ENCODE results near the gene CEP128.

Gene CEP128

DNA sequence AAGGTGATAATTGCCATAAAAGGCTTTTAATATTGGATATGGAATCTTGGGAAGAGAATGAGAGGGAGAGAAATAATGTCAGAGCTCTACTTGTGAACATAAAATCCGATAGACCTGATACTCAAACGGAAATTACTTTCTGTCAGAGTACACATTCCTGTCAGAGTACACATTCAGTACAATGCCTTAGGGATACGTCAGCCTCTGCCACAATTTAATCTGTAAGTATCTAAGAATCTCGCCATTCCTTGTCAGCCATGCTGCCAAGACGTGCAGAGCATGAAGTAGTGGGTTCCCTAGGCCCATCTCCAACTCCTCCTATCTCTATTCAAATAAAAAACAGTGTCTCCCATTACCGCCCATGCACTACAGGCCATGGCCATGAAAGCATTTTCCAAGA, 242.6 kb downstream of the CEP128 start:
- CTCF ChIA-PET, result no interaction called here
- Mint-ChIP-seq H3K9me3 (no peaks in the 10 kb centered on the region), H3K27ac (no peak overlapping the region), H3K4me1 (no peaks in the 10 kb centered on the region), H3K4me3 (no peak overlapping the region), H3K36me3 (peaks cover 5% of the 10 kb centered on the region), H3K27me3 (no peaks in the 10 kb centered on the region)
- no peak for DNase-seq

DNA sequence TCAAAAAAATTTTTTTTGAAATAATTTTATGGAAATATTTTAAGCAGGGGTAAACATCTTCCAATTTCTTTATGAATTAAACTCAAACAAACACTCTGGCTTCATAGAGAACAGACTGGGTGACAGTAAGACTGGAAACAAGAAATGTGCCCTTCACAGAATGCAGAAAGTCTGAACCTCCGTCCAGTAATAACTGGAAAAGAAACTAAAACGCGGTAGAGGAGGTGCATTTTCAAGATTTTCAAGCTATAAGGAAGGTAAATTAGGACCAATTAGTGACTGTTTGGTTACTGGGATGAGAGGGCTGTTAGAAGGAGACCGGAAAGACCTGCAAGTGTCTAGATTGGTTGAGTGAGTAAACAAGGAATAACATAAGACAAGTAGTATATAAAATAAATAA, 245.7 kb downstream of the CEP128 start:
- Mint-ChIP-seq H3K4me3 (no peak overlapping the region), H3K9me3 (no peaks in the 10 kb centered on the region), H3K27ac (no peak overlapping the region), H3K27me3 (no peaks in the 10 kb centered on the region), H3K4me1 (no peaks in the 10 kb centered on the region), H3K36me3 (no peaks in the 10 kb centered on the region)
- CTCF ChIA-PET, result no interaction called here
- DNase-seq, result no peak

DNA sequence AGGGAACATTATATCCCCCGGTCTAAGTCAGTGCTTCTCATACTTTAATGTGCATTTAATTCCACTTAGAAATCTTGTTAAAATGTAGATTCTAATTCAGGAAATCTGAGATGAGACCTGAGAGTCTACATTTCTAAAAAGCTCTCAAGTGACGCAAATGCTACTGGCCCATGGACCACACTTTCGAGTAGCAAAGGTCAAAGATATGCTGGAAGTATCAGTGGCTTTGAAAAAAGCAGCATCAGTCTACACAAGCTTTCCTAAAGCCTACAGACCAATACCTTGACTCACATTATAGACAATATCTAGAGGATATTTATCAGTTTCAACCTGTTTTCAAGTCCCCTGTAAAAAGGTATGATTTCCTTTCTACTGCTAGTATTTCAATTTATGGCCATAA, 248.6 kb downstream of the CEP128 start:
- Mint-ChIP-seq H3K9me3 (no peaks in the 10 kb centered on the region), H3K36me3 (no peaks in the 10 kb centered on the region), H3K4me1 (no peaks in the 10 kb centered on the region), H3K27me3 (no peaks in the 10 kb centered on the region), H3K27ac (no peak overlapping the region), H3K4me3 (no peak overlapping the region)
- CTCF ChIA-PET, result no interaction called here
- DNase-seq, result no peak

DNA sequence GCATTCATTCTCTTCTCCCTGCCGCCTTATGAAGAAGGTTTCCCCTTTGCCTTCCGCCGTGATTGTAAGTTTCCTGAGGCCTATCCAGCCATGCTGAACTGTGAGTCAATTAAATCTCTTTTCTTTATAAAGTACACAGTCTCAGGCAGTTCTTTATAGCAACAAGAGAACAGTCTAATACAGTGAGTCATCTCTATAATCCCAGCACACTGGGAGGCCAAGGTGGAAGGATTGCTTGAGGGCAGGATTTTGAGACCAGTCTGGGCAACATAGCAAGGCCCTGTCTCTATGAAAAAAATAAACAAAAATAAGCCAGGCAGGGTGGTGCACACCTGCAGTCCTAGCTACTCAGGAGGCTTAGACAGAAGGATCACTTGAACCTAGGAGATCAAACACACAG, 259.9 kb downstream of the CEP128 start:
- Mint-ChIP-seq H3K36me3 (peaks cover 9% of the 10 kb centered on the region), H3K27ac (no peak overlapping the region), H3K27me3 (no peaks in the 10 kb centered on the region), H3K4me3 (no peak overlapping the region), H3K4me1 (no peaks in the 10 kb centered on the region), H3K9me3 (peaks cover 38% of the 10 kb centered on the region)
- CTCF ChIA-PET, result no interaction called here
- no peak for DNase-seq

DNA sequence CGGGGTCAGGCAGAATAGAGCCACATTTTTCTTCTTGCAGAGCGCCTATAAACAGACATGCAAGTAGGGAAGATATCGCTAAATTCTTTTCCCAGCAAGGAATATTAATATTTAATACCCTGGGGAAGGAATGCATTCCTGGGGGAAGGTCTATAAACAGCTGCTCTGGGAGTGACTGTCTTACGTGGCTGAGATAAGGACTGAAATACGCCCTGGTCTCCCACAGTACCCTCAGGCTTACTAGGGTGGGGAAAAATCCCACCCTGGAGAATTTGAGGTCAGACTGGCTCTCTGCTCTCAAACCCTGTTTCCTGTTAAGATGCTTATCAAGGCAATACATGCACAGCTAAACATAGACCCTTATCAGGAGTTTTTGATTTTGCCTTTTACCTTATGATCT, 262.3 kb downstream of the CEP128 start:
- Mint-ChIP-seq H3K27me3 (no peaks in the 10 kb centered on the region), H3K9me3 (peaks cover 38% of the 10 kb centered on the region), H3K27ac (no peak overlapping the region), H3K36me3 (peaks cover 9% of the 10 kb centered on the region), H3K4me1 (no peaks in the 10 kb centered on the region), H3K4me3 (no peak overlapping the region)
- no peak for DNase-seq
- CTCF ChIA-PET, result no interaction called here

DNA sequence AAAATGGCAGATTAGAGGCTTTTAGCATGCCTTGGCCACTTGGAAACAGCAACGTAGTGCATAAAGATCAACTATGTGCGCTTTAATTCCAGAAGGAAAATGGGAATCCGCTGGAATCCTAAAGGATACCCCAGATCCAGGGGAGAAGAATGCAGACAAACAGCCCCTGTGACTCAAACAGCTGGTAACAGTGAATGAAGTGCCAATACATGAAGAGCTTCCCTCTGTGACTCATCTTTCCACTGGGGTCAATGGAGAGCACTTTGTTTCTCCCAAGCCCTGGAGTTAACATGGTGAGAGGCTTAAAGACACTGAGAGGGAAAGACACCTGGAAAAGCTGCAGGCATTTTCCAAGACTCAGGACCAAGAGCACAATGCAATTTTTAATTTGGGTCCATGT, 263.1 kb downstream of the CEP128 start:
- Mint-ChIP-seq H3K9me3 (peaks cover 33% of the 10 kb centered on the region), H3K27me3 (no peaks in the 10 kb centered on the region), H3K4me1 (no peaks in the 10 kb centered on the region), H3K4me3 (no peak overlapping the region), H3K27ac (no peak overlapping the region), H3K36me3 (peaks cover 9% of the 10 kb centered on the region)
- no peak for DNase-seq
- CTCF ChIA-PET, result interaction anchor here (0.8 kb wide), 1 partner anchor 1376 kb away, joined by 3 read pairs; no protein-coding TSS in a partner anchor

DNA sequence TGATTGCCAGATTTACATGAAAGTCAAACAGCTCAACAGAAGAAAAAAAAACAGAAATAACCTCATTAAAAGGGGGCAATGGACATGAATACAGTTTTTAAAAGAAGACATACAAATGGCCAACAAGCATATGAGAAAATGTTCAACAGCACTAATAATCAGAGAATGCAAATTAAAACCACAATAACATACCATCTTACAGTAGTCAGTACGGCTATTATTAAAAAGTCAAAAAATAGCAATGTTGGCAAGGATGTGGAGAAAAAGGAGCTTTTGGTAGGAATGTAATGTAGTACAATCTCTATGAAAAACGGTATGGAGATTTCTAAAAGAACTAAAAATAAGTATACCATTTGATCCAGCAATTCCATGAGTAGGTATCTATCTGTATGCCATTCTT, 272.1 kb downstream of the CEP128 start:
- DNase-seq, result no peak
- H3K27ac Mint-ChIP-seq, result no peak overlapping the region
- H3K4me3 Mint-ChIP-seq, result no peak overlapping the region
- no peaks in the 10 kb centered on the region for H3K4me1 Mint-ChIP-seq
- peaks cover 16% of the 10 kb centered on the region for H3K9me3 Mint-ChIP-seq
- H3K36me3 Mint-ChIP-seq, result peaks cover 4% of the 10 kb centered on the region
- H3K27me3 Mint-ChIP-seq, result no peaks in the 10 kb centered on the region
- CTCF ChIA-PET, result interaction anchor here (0.6 kb wide), 1 partner anchor 786 kb away, joined by 4 read pairs; no protein-coding TSS in a partner anchor

DNA sequence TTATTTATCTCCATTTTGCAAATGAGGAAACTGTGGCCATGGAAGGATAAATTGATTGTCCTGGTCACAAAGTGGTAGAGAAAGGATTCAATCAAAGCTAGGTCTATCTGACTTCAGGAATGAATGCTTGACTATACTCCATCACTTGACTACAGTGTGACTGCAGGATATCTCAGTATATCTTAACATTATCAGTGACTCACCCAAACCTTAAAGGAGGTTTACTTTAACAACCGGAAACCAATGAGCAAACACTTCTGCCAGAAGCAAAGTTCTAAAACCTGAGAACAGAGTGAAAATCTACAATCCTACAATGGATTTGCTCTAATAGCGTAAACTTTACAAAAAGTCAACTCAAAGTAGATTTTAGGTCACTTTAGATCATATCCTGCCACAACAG, 277.0 kb downstream of the CEP128 start:
- H3K4me3 Mint-ChIP-seq, result no peak overlapping the region
- H3K27me3 Mint-ChIP-seq, result no peaks in the 10 kb centered on the region
- H3K9me3 Mint-ChIP-seq, result peaks cover 10% of the 10 kb centered on the region
- H3K27ac Mint-ChIP-seq, result no peak overlapping the region
- DNase-seq, result no peak
- peaks cover 2% of the 10 kb centered on the region for H3K36me3 Mint-ChIP-seq
- H3K4me1 Mint-ChIP-seq, result no peaks in the 10 kb centered on the region
- CTCF ChIA-PET, result interaction anchor here (0.5 kb wide), 1 partner anchor 451 kb away, joined by 3 read pairs; no protein-coding TSS in a partner anchor

DNA sequence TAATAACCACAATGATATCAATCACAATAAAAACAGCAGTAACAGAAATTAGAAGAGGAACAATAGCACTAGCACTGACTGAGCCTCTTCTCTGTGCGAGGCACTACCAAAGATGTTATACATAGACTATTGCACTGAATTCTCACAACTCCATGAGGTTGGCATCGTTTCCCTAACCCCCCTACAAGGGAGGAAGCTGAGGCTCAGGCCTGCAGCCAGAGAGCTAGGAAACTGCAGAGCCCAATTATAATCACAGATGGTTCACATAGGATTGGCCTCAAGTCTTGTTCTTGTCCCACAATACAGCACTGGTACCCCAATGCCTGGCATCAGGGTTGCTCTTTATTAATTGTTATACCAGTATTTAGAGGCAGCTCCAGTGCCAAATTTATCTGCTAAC, 278.0 kb downstream of the CEP128 start:
- Mint-ChIP-seq H3K9me3 (peaks cover 2% of the 10 kb centered on the region), H3K4me1 (no peaks in the 10 kb centered on the region), H3K27me3 (no peaks in the 10 kb centered on the region), H3K36me3 (peaks cover 2% of the 10 kb centered on the region), H3K27ac (no peak overlapping the region), H3K4me3 (no peak overlapping the region)
- DNase-seq, result no peak
- CTCF ChIA-PET, result no interaction called here

DNA sequence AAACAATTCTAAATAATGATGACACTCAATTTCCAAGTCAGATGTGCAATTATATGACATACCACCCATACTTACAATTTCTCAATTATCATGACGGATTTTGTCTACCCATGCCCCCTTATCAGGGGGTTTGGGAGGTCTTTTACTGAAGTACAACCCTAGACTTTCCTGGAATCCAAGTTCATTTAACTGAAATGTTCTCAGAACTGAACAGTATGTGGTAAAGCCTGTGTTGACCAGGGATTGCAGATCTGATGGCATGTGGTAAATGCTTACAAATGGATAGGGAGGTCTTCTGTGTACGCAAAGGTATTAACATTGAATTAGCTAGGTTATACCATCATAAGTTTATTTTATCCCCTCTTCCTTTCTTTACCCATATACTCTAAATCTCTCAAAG, 281.8 kb downstream of the CEP128 start:
- H3K27me3 Mint-ChIP-seq, result no peaks in the 10 kb centered on the region
- DNase-seq, result no peak
- H3K4me1 Mint-ChIP-seq, result no peaks in the 10 kb centered on the region
- no peak overlapping the region for H3K27ac Mint-ChIP-seq
- no peaks in the 10 kb centered on the region for H3K36me3 Mint-ChIP-seq
- no peaks in the 10 kb centered on the region for H3K9me3 Mint-ChIP-seq
- CTCF ChIA-PET, result interaction anchor here (0.7 kb wide), 1 partner anchor 136 kb away, joined by 3 read pairs; no protein-coding TSS in a partner anchor
- H3K4me3 Mint-ChIP-seq, result no peak overlapping the region

DNA sequence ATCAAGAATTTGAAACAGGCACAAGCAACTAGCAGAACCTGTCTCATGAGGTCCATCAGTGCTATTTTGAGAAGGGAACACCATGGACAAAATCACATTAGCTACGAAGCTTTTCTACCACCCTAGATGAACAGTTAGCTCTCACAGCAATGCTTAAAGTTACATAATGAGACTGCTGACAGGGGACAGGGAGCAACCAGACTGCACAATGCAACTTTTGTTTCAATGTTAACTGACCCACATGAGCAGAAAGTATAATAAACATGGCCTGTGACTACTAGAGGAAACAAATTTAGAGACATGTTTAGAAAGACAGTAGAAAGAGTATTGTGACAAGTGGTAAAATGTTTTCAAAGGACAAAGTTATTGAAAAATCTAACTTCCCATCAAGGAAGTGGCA, 282.8 kb downstream of the CEP128 start:
- H3K27ac Mint-ChIP-seq, result no peak overlapping the region
- no peaks in the 10 kb centered on the region for H3K27me3 Mint-ChIP-seq
- DNase-seq, result no peak
- no peak overlapping the region for H3K4me3 Mint-ChIP-seq
- H3K9me3 Mint-ChIP-seq, result no peaks in the 10 kb centered on the region
- no peaks in the 10 kb centered on the region for H3K36me3 Mint-ChIP-seq
- no peaks in the 10 kb centered on the region for H3K4me1 Mint-ChIP-seq
- CTCF ChIA-PET, result no interaction called here

DNA sequence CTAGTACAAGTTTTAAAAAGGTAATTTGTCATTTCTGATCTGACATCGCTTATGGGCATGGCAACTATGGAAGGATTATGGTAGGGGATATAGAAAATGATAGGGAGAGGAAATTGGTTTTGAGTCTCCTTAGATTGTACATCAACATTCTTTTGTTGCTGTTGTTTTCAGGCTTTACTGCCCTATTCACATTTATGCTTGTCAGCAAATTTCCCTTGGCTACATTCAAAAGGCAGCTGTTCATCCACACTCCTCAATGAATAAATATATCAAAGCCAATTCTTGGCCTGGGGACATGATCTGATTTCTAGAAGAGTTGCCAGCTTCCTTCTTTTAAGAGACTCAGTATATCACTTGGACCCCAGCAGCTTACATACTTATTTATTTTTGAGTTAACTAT, 283.4 kb downstream of the CEP128 start:
- no peaks in the 10 kb centered on the region for H3K9me3 Mint-ChIP-seq
- no peaks in the 10 kb centered on the region for H3K4me1 Mint-ChIP-seq
- no peak for DNase-seq
- H3K36me3 Mint-ChIP-seq, result no peaks in the 10 kb centered on the region
- CTCF ChIA-PET, result no interaction called here
- H3K4me3 Mint-ChIP-seq, result no peak overlapping the region
- H3K27ac Mint-ChIP-seq, result no peak overlapping the region
- no peaks in the 10 kb centered on the region for H3K27me3 Mint-ChIP-seq

DNA sequence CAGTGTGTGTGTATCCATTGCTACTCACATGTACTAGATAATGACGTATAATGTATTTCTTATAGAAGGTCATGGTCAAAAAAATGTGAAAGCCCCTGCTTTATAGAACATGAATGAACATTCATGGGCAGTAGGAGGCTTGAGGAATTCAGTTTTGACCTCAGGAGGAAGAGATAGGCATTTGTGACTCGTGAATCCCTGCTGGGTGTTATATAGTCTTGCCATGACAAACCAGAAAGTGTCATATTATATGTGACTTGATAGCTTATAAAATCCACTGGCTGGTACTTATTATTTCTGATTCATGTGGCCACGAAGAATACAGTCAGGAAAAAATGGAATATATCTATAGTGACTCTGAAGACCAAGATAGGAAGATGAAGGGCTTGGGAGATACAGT, 287.6 kb downstream of the CEP128 start:
- H3K4me3 Mint-ChIP-seq, result no peak overlapping the region
- CTCF ChIA-PET, result no interaction called here
- no peaks in the 10 kb centered on the region for H3K27me3 Mint-ChIP-seq
- no peaks in the 10 kb centered on the region for H3K4me1 Mint-ChIP-seq
- DNase-seq, result no peak
- no peaks in the 10 kb centered on the region for H3K36me3 Mint-ChIP-seq
- no peak overlapping the region for H3K27ac Mint-ChIP-seq
- peaks cover 9% of the 10 kb centered on the region for H3K9me3 Mint-ChIP-seq

DNA sequence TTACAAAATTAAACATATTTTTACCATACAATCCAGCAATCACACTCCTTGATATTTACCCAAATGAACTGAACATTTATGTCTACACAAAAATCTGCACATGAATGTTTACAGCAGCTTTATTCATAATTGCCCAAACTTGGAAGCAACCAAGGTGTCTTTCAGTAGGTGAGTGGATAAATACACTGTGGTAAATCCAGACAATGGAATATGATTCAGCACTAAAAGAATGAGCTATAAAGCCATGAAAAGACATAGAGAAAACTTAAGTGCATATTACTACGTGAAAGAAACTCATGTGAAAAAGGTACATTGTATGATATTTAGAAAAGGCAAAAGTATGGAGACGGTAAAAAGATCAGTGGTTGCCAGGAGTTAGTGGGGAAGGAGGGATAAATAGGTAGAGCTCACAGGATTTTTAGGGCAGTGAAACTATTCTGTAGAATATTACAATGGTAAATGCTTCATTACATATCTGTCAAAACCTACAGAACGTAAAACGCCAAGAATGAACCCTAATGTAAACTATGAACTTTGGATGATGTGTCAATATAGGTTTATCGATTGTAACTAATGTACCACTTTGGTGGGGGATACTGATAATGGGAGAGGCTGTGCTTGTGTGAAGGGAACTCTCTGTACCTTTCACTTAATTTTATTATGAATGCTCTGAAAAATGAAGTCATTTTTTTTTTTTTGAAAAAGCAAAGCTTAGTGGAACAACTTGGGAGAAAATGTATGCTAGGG, 295.7 kb downstream of the CEP128 start:
- H3K4me1 Mint-ChIP-seq, result no peaks in the 10 kb centered on the region
- H3K36me3 Mint-ChIP-seq, result peaks cover 3% of the 10 kb centered on the region
- H3K27me3 Mint-ChIP-seq, result no peaks in the 10 kb centered on the region
- no peak overlapping the region for H3K27ac Mint-ChIP-seq
- DNase-seq, result no peak
- no peak overlapping the region for H3K4me3 Mint-ChIP-seq
- CTCF ChIA-PET, result no interaction called here
- H3K9me3 Mint-ChIP-seq, result no peaks in the 10 kb centered on the region

DNA sequence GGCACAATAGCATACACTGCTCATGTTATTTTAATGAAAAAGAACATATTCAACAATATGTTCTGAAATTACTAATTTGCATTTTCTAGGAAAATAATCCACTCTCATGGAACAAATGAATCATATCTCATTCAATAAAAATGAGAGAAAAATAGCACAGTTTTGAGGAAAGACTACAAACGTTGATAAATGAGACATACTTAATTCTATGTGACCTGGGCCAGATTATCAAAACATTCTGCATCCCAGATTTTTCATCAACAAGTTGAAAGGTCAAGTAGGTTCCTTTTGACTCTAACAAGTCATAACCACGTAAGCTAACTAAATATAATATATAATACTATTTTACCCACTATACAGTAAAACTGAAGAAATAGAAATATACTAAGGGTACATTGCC, 296.7 kb downstream of the CEP128 start:
- Mint-ChIP-seq H3K4me1 (no peaks in the 10 kb centered on the region), H3K4me3 (no peak overlapping the region), H3K9me3 (no peaks in the 10 kb centered on the region), H3K36me3 (peaks cover 3% of the 10 kb centered on the region), H3K27me3 (no peaks in the 10 kb centered on the region), H3K27ac (no peak overlapping the region)
- no peak for DNase-seq
- CTCF ChIA-PET, result no interaction called here

Measured in activated naive CD4-positive, alpha-beta T cell treated with anti-CD3 and anti-CD28 coated beads, Interleukin-2, amount 10 ng/mL, durations not matched to agents 7 days and 5 days (primary cell).